ENCODE data around the gene NR2F1. TPM values are rescaled to one million over a fixed set of nuclear protein-coding genes. Genes with fewer than 3 reads are reported as not detected.

NR2F1 gene
- polyA plus RNA-seq, 3 donors = 199 to 295 (median 248) TPM

DNA sequence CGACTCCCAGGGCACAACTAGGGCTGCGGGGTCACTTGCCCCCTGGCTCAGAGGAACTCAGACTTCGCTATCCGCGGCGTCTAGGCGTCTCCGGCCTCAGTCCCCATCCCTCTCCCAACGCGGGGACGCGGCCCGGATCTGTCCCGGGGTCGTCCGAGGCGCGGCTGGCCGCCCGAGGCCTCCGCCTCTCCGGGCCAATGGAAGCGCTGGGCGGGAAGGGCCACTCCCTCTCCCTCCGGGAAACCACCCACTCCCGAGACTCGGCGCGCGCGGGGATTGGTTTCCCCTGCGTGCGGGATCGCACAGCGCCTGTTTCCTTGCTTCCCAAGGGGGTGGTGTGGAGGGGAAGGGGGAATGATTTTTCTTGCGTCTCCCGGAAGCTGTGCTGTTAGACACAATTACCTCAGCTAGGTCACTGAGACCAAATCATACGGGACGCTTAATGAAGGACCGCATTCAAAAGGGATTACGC, 38.3 kb downstream of the NR2F1 start:
- DNase-seq = no peak

GRCh38 chr5:93622240-93622885, 39.3 kb downstream of the NR2F1 start:
- DNase-seq = no peak

DNA sequence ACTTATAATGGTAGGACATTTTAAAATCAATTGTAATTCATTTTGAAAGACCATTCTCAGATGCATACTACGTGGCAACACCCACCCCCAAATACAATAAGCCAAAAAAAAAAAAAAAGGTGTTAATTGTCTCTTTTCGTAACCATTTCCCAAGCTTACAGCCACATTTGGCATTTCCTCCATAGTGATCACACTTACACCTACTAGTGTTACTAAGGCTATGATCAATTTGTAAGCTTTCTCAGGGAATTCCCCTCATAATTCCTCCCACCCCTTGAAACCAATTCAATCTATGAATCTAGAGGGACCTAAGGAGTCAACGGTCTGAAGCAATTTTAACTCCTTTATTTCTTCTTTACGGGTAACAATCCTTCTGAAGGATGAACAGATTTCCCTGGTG, 40.1 kb downstream of the NR2F1 start:
- DNase-seq = no peak

DNA sequence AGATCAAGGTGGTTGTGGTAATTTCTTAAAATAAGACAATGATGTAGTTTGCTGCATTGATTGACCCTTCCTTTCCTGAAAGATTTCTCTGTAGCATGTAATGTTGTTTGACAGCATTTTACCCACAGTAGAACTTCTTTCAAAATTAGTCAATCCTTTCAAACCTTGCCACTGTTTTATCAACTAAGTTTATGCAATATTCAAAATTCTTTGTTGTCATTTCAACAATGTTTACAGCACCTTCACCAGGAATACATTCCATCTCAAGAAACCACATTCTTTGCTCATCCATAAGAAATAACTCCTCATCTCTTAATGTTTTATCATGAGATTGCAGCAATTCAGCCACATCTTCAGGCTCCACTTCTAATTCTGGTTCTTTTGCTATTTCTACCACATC, 43.8 kb downstream of the NR2F1 start:
- DNase-seq = no peak

DNA sequence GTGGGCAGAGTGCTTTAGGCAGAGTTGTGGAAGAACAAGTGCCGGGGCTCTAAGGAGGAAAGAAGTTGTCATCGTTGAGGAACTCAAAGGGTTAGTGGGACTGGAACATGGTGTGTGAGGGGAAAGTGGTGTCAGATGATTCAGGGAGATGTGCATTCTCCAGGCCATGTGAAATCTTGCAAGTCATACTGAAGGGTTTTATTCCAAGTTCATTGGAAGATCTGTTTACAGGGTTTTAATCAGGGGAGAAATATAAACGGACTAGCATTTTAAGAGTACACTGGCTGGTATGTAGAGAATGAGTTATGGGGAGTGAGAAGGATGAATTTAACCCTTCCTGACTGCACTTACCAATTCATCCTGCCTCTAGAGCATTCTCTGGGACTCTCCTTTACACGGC, 49.3 kb downstream of the NR2F1 start:
- DNase-seq = no peak

DNA sequence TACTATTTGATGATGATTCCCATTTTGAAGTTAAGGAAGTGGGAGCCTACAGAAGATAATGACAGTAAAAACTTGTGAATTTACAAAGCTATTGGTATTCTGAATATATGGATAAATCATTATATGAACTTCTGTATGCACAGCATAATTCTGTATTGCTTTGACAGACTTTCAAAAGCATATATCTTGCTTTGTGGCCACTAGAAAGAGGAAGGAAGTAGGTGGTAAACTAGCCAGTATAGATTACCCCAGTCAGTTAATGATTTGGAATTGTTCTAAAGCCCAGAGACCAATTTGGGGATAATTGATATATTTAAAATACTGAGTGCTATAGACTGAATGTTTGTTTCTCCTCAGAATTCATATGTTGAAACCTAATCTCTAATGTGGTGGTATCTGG, 53.0 kb downstream of the NR2F1 start:
- no peak for DNase-seq

GRCh38 chr5:93636837-93637236, 53.8 kb downstream of the NR2F1 start:
- no peak for DNase-seq

GRCh38 chr5:93637697-93638096, 54.7 kb downstream of the NR2F1 start:
- no peak for DNase-seq

GRCh38 chr5:93642526-93642925, 59.5 kb downstream of the NR2F1 start:
- no peak for DNase-seq

Other genes starting within 250 kb of the NR2F1 start
- gene NR2F1-AS1, start 2.0 kb upstream of the NR2F1 start, polyA plus RNA-seq (ENCODE audit: insufficient read length in 3 of 3) = 10 to 100 TPM; 46.5 to 53.4 (median 52.5) TPM
- under 1 TPM; 0.04 to 0.10 (median 0.06) TPM for gene POU5F2, start 158.4 kb downstream of the NR2F1 start, polyA plus RNA-seq (ENCODE audit: insufficient read length in 3 of 3)

Measured in renal pelvis (tissue), 4 donors.